Measurements from ENCODE around the gene AHCY.

GRCh38 chr20:34293589-34293988 is 9.6 kb downstream of the AHCY start:
- TF ChIP-seq CTCF (conservative IDR thresholded peaks at IDR 0.05; ENCODE audit: low read depth, low read length): no peak
- no peak for TF ChIP-seq EZH2 (IDR thresholded peaks at IDR 0.05; ENCODE audit: low read length, unreplicated experiment)
- no peak for TF ChIP-seq EZH2phosphoT487 (IDR thresholded peaks at IDR 0.05; ENCODE audit: borderline replicate concordance, low read length)

All from PC-3 (cell line).